ENCODE measurements around the gene TMEM269.
"Not testable (repeated sequence)": the region's sequence is repeated elsewhere in the genome, so short reads cannot be mapped to it uniquely, and the experiment has no call there.

Gene TMEM269

DNA sequence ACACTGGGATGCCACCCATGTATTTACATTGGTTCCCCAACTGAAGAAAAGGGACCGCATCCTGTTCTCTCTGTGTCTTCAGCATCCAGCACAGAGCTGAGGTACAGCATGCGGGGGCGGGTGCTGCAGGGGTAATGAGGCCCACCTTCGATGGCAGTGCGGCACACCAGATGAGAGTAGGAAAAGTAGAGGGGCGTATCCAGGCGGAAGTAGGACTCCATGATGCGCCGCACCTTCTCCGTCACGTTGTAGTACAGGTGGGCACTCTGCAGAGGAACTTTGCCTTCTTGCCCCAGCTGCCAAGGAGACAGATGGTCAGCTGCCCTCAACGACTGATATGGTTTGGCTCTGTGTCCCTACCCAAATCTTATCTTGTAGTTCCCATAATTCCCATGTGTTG is 34.8 kb upstream of the TMEM269 start:
- POLR2A ChIA-PET: no interaction called here
- TF ChIP-seq, protein P1, sequence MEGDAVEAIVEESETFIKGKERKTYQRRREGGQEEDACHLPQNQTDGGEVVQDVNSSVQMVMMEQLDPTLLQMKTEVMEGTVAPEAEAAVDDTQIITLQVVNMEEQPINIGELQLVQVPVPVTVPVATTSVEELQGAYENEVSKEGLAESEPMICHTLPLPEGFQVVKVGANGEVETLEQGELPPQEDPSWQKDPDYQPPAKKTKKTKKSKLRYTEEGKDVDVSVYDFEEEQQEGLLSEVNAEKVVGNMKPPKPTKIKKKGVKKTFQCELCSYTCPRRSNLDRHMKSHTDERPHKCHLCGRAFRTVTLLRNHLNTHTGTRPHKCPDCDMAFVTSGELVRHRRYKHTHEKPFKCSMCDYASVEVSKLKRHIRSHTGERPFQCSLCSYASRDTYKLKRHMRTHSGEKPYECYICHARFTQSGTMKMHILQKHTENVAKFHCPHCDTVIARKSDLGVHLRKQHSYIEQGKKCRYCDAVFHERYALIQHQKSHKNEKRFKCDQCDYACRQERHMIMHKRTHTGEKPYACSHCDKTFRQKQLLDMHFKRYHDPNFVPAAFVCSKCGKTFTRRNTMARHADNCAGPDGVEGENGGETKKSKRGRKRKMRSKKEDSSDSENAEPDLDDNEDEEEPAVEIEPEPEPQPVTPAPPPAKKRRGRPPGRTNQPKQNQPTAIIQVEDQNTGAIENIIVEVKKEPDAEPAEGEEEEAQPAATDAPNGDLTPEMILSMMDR (IDR thresholded peaks at IDR 0.05; ENCODE audit: insufficient read depth, low read length, missing control alignments): no peak
- CTCF ChIA-PET: interaction anchor here (1.5 kb wide), 1 partner anchor 170 kb away, joined by 5 read pairs; no protein-coding TSS in a partner anchor
- H3K4me3 ChIP-seq (ENCODE audit: low read depth, low read length): no peak overlapping the region
- no peak for DNase-seq (ENCODE audit: low read depth, low spot score)

DNA sequence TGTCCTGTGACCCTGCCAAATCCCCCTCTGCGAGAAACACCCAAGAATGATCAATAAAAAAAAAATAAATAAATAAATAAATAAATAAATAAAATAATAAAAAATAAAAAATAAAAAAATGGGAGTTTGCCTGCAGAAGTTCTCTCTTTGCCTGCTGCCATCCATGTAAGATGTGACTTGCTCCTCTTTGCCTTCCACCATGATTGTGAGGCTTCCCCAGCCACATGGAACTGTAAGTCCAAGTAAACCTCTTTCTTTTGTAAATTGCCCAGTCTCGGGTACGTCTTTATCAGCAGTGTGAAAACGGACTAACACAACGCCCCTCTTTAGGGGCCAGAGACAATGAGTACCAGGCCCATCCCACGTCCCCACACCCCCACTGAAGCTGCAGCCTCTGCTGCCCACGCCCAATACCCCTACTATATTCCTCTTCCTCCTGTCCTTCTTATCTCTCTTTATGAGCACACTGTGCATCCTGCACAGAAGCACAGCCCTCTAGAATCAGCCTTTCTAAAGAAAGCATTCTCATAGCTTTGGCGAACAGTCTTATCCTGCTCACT is 33.2 kb upstream of the TMEM269 start:
- POLR2A ChIA-PET; H3K4me3 ChIP-seq (ENCODE audit: low read depth, low read length); DNase-seq (ENCODE audit: low read depth, low spot score): not testable (repeated sequence)
- CTCF ChIA-PET: interaction anchor here (1.1 to 1.8 kb wide), 5 partner anchors 13 to 174 kb away, joined by 3 to 13 read pairs (median 5); partner anchors contain the start of gene P3H1

DNA sequence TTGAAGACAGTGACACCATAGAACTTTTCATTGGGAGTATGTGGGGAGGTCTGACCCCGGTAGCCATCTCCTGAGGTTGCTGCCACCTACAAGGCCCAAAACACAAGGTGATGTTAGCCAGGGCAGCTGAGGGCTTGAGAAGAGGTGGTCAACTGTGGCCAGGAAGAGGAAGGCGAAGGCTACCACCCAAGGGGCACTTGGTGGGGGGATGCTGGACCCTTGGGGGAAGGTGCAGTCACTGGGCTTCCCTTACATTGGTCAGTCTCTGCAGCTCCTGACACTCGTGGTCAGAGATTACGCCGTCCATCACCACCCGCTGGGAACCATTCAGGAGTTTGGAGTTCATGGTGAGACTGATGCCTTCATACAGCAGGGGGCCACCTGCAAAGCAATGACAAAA is 32.5 kb upstream of the TMEM269 start:
- H3K4me3 ChIP-seq (ENCODE audit: low read depth, low read length): no peak overlapping the region
- DNase-seq (ENCODE audit: low read depth, low spot score): no peak
- CTCF ChIA-PET: interaction anchor here (1.1 to 1.8 kb wide), 5 partner anchors 12 to 175 kb away, joined by 3 to 13 read pairs (median 5); partner anchors contain the start of gene P3H1
- POLR2A ChIA-PET: interaction anchor here (1.1 to 1.4 kb wide), 2 partner anchors 11 to 14 kb away, joined by 3 to 4 read pairs; partner anchors contain the start of genes C1orf50 and P3H1
- TF ChIP-seq, protein P1 (IDR thresholded peaks at IDR 0.05; ENCODE audit: insufficient read depth, low read length, missing control alignments): no peak

DNA sequence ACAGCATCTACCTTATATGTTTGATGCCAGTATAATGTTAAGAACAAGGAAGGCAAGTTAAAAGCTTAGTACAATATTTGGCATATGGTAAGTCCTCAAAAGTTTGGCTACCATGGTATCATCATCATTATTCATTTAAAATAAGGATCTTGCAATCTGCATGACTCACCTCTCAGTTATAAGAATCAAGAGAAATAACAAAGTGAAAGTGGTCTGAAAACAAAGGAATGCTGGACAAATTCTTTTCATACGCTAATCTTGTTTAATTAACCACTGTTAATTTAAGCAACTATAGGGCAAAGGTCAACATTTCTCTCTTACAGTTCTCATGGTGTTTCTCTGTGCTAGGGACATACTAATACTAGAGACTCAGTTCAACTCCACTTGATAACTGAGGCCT is 31.7 kb upstream of the TMEM269 start:
- TF ChIP-seq, protein P1 (IDR thresholded peaks at IDR 0.05; ENCODE audit: insufficient read depth, low read length, missing control alignments): no peak
- ChIA-PET CTCF (interaction anchor here (0.7 to 2.2 kb wide), 6 partner anchors 9 to 176 kb away, joined by 3 to 13 read pairs (median 5); partner anchors contain the start of gene P3H1), POLR2A (interaction anchor here (1.1 to 1.4 kb wide), 2 partner anchors 10 to 13 kb away, joined by 3 to 4 read pairs; partner anchors contain the start of genes C1orf50 and P3H1)
- no peak for DNase-seq (ENCODE audit: low read depth, low spot score)
- H3K4me3 ChIP-seq (ENCODE audit: low read depth, low read length): no peak overlapping the region

DNA sequence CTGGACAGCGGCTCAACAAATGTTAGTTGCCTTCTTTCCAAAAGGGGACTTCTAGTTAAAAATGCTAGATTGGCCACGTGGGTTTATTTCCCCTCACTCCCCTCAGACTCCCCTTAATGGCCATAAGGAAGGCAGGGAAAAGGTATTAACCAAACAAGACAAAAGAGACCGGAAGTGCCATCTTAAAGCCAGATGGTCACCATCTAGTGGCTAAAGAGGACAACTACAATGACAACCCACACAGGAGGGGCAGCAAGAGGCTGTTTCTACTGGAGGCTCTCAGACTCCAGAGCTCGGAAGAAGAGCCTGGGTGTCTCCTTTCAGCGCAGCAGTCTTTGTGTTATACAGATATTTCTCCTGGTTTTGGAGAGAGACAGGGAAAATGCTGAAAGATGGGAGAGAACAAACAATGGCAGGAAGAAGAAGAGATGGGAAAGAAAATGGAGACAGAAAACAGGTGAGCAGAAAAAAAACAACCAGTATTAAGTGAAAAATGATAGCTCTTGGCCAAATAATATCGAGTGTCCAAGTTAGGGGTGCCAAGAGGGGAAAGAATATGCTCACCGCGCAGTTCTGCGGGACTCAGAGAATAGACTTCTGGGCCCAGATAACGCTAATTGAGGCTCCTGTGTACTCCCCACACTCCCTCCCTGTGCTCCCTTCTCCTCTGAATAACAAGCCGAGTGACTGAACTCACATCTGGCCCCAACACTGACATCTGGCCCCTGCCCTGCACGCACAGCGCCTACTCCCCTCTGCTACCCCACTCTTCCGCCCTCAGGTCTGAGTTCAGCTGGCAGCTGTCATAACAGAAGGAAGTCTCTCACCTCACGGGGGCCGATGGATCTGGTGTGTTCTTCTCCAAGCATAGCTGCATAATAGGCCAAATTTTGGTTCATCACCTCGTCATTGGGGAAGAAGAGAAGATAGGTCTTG is 27.6 kb upstream of the TMEM269 start:
- DNase-seq (ENCODE audit: low read depth, low spot score): no peak
- H3K4me3 ChIP-seq (ENCODE audit: low read depth, low read length): no peak overlapping the region
- ChIA-PET CTCF (interaction anchor here (0.7 to 3.6 kb wide), 16 partner anchors 10 to 420 kb away, joined by 3 to 34 read pairs (median 4); partner anchors contain the start of genes C1orf50, CLDN19 and P3H1), POLR2A (no interaction called here)
- TF ChIP-seq, protein P1 (IDR thresholded peaks at IDR 0.05; ENCODE audit: insufficient read depth, low read length, missing control alignments): peak; percentile 68

DNA sequence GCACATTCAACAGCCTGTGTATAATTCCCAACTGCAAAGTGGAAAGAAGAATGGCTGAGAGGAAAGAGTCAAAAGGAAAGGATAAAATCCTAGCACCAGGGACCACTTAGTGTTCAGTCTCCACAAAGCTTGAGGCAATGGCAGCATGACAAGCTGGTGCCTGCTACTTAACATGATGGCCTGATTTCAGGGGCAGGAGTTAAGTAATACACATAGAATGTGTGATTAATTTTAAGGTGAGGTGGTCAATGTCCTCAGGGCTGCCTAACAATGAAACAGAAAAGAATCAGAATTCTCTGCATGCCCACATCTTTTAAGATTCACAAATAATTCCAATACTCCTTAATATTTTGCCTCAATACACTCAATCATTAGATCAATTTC is 26.9 kb upstream of the TMEM269 start:
- ChIA-PET CTCF (interaction anchor here (0.7 to 3.6 kb wide), 11 partner anchors 9 to 421 kb away, joined by 3 to 34 read pairs (median 5); partner anchors contain the start of genes C1orf50, CLDN19 and P3H1), POLR2A (no interaction called here)
- no peak for DNase-seq (ENCODE audit: low read depth, low spot score)
- TF ChIP-seq, protein P1 (IDR thresholded peaks at IDR 0.05; ENCODE audit: insufficient read depth, low read length, missing control alignments): no peak
- no peak overlapping the region for H3K4me3 ChIP-seq (ENCODE audit: low read depth, low read length)

Data from AG04449 (cell line).